OCI-LY1 (cell line): ENCODE results near the gene CRYBA1.
"Not testable (repeated sequence)": the region's sequence is repeated elsewhere in the genome, so short reads cannot be mapped to it uniquely, and the experiment has no call there.

ENCODE experiments used
- H2AFZ ChIP-seq: fragments of 200-600 bp; sonication (generic), shearing (Covaris generic); 2 replicates; pipeline ENCODE4 v1.6.0; 2014; ENCODE audit warnings: antibody characterized with exemption, mild to moderate bottlenecking, low read length
- H3F3A ChIP-seq: fragments of 200-600 bp; sonication (generic), shearing (Covaris generic); 2 replicates; pipeline ENCODE4 v1.6.0; 2014; ENCODE audit warnings: mild to moderate bottlenecking, antibody characterized with exemption, low read length, moderate library complexity; ENCODE audit not compliant: insufficient read depth
- H3K27ac ChIP-seq: fragments of 200-600 bp; sonication (generic); 2 replicates; pipeline ENCODE4 v1.5.1; 2014; ENCODE audit warnings: low read length, mixed run types, mild to moderate bottlenecking, low read depth; ENCODE audit not compliant: poor library complexity, severe bottlenecking
- H3K27me3 ChIP-seq: fragments of 200-600 bp; sonication (generic); 2 replicates; pipeline ENCODE4 v1.6.0; 2014; ENCODE audit warnings: antibody characterized with exemption, mild to moderate bottlenecking, low read length, moderate library complexity; ENCODE audit not compliant: insufficient read depth
- H3K36me3 ChIP-seq: fragments of 200-600 bp; sonication (generic); 2 replicates; pipeline ENCODE4 v1.6.1; 2014; ENCODE audit warnings: mild to moderate bottlenecking, antibody characterized with exemption, low read length, moderate library complexity, mixed read lengths; ENCODE audit not compliant: insufficient read depth
- H3K4me1 ChIP-seq: fragments of 200-600 bp; sonication (generic); 2 replicates; pipeline ENCODE4 v1.5.1; 2014; ENCODE audit warnings: mild to moderate bottlenecking, low read length, moderate library complexity; ENCODE audit not compliant: insufficient read depth, severe bottlenecking
- H3K4me2 ChIP-seq: fragments of 200-600 bp; sonication (generic), shearing (Covaris generic); 2 replicates; pipeline ENCODE4 v1.6.1; 2014; ENCODE audit warnings: low read length
- H3K4me3 ChIP-seq: fragments of 200-600 bp; sonication (generic); 2 replicates; pipeline ENCODE4 v1.5.1; 2014; ENCODE audit warnings: low read length, low read depth, mild to moderate bottlenecking, mixed read lengths; ENCODE audit not compliant: poor library complexity, severe bottlenecking
- H3K79me2 ChIP-seq: fragments of 200-600 bp; shearing (Covaris generic); 2 replicates; pipeline ENCODE4 v1.6.1; 2016; ENCODE audit warnings: mixed run types, low read length, mixed read lengths; ENCODE audit not compliant: insufficient read depth
- H3K9ac ChIP-seq: fragments of 200-600 bp; sonication (generic), shearing (Covaris generic); 2 replicates; pipeline ENCODE4 v1.6.1; 2014; ENCODE audit warnings: mild to moderate bottlenecking, low read length, mixed read lengths
- H3K9me2 ChIP-seq: fragments of 200-600 bp; sonication (generic), shearing (Covaris generic); 2 replicates; pipeline ENCODE4 v1.6.1; 2014; ENCODE audit warnings: low read depth, mild to moderate bottlenecking, low read length, mixed read lengths
- H3K9me3 ChIP-seq: fragments of 200-600 bp; shearing (Covaris generic); 2 replicates; pipeline ENCODE4 v1.6.1; 2014; ENCODE audit warnings: low read length, mixed read lengths
- H4K20me1 ChIP-seq: fragments of 200-600 bp; sonication (generic), shearing (Covaris generic); 2 replicates; pipeline ENCODE4 v1.6.0; 2016; ENCODE audit warnings: mild to moderate bottlenecking, low read length; ENCODE audit not compliant: insufficient read depth
- CTCF ChIP-seq: fragments of 200-600 bp; sonication (generic), shearing (Covaris generic); IDR thresholded peaks from 2 replicates; pipeline ENCODE4 v1.5.1; 2017; ENCODE audit warnings: mild to moderate bottlenecking, antibody characterized with exemption, low read length, moderate library complexity, mixed read lengths
- EZH2 ChIP-seq: fragments of 200-600 bp; sonication (generic), shearing (Covaris generic); IDR thresholded peaks from 2 replicates; pipeline ENCODE4 v1.8.0; 2017; ENCODE audit warnings: borderline replicate concordance, mixed run types, mild to moderate bottlenecking, antibody characterized with exemption, low read length, moderate library complexity, mixed read lengths

The CRYBA1 gene

GRCh38 chr17:29256735-29257466 lies 10.2 kb downstream of the CRYBA1 start:
- no peak overlapping the region for H3K4me3 ChIP-seq
- H3K27me3 ChIP-seq = no peaks in the 10 kb centered on the region
- no peak overlapping the region for H2AFZ ChIP-seq
- H3K9me2 ChIP-seq = no peaks in the 10 kb centered on the region
- H3F3A ChIP-seq = peaks cover 11% of the 10 kb centered on the region
- no peak overlapping the region for H3K4me2 ChIP-seq
- no peak overlapping the region for H3K27ac ChIP-seq
- H4K20me1 ChIP-seq = no peaks in the 10 kb centered on the region; the same call in 1 of the 2 replicates
- no peaks in the 10 kb centered on the region for H3K79me2 ChIP-seq
- no peaks in the 10 kb centered on the region for H3K9me3 ChIP-seq
- H3K4me1 ChIP-seq = no peaks in the 10 kb centered on the region
- no peak for TF ChIP-seq CTCF
- TF ChIP-seq EZH2 = no peak
- H3K9ac ChIP-seq = no peak overlapping the region
- peaks cover 36% of the 10 kb centered on the region for H3K36me3 ChIP-seq

- no peaks in the 10 kb centered on the region for H3K9me2 ChIP-seq
- no peak overlapping the region for H3K9ac ChIP-seq
- H3K4me3 ChIP-seq = no peak overlapping the region
- H3K27me3 ChIP-seq = no peaks in the 10 kb centered on the region
- no peaks in the 10 kb centered on the region for H3K79me2 ChIP-seq
- H3K4me2 ChIP-seq = no peak overlapping the region
- H3K9me3 ChIP-seq = no peaks in the 10 kb centered on the region
- peaks cover 44% of the 10 kb centered on the region for H3K36me3 ChIP-seq
- TF ChIP-seq EZH2 (no peak), CTCF (no peak)
- no peaks in the 10 kb centered on the region for H3K4me1 ChIP-seq
- no peaks in the 10 kb centered on the region; the same call in 1 of the 2 replicates for H4K20me1 ChIP-seq
- no peak overlapping the region for H3K27ac ChIP-seq
- no peak overlapping the region for H2AFZ ChIP-seq
- H3F3A ChIP-seq = peaks cover 11% of the 10 kb centered on the region
Observed at GRCh38 chr17:29257756-29258155, 11.1 kb downstream of the CRYBA1 start.

- no peaks in the 10 kb centered on the region for H3F3A ChIP-seq
- H3K9ac ChIP-seq = no peak overlapping the region
- peaks cover 3% of the 10 kb centered on the region for H4K20me1 ChIP-seq
- H3K9me3 ChIP-seq = no peaks in the 10 kb centered on the region
- peaks cover 6% of the 10 kb centered on the region for H3K79me2 ChIP-seq
- no peaks in the 10 kb centered on the region for H3K27me3 ChIP-seq
- no peaks in the 10 kb centered on the region for H3K4me1 ChIP-seq
- no peaks in the 10 kb centered on the region for H3K9me2 ChIP-seq
- H3K4me3 ChIP-seq = no peak overlapping the region
- peaks cover 88% of the 10 kb centered on the region for H3K36me3 ChIP-seq
- TF ChIP-seq EZH2 (no peak), CTCF (no peak)
- H3K4me2 ChIP-seq = no peak overlapping the region
- no peak overlapping the region for H3K27ac ChIP-seq
- no peak overlapping the region for H2AFZ ChIP-seq
Observed at GRCh38 chr17:29263916-29264315, 17.3 kb downstream of the CRYBA1 start.

GRCh38 chr17:29271980-29272379 lies 25.3 kb downstream of the CRYBA1 start:
- not testable (repeated sequence) for H3K4me2 ChIP-seq, H3K27ac ChIP-seq, H3K4me3 ChIP-seq, H3F3A ChIP-seq, H3K9me3 ChIP-seq, H3K9me2 ChIP-seq, H2AFZ ChIP-seq, H3K9ac ChIP-seq, H3K4me1 ChIP-seq, H4K20me1 ChIP-seq, H3K27me3 ChIP-seq
- peaks cover 89% of the 10 kb centered on the region for H3K36me3 ChIP-seq
- H3K79me2 ChIP-seq = peaks cover 74% of the 10 kb centered on the region
